Astrocyte (in vitro differentiated cells and primary cell): ENCODE results near the gene MYEOV.

Experiments used
- EZH2 ChIP-seq: IDR thresholded peaks from 2 replicates; pipeline ENCODE4 v1.6.1; 2012; ENCODE audit warnings: mild to moderate bottlenecking, low read length, inconsistent platforms; ENCODE audit not compliant: insufficient read depth
- TF ChIP-seq, protein P1 (sequence below): IDR thresholded peaks from 2 replicates; pipeline ENCODE4 v1.5.1; 2011; ENCODE audit warnings: low read depth, mild to moderate bottlenecking, inconsistent platforms, low read length, moderate library complexity; ENCODE audit not compliant: insufficient read depth

DNA sequence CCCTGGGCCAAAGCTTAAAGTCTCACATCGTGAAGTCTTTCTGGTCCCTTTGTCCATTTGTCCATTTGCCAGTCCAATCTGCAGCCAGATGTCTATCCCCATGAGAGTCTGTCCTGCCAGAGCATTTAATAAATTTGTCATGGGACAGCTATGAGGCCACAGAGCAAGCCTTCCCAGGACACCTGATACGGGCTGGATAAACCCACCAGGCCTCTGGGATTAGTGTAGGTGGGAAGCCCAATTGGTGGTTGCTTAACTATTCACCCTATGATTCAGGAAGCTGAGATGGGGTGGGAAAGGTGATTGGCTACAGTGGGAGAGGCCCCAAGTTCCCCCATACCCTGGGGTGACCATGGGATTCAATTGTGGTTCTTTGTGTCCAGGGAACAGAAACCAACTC is 39.9 kb downstream of the MYEOV start:
- TF ChIP-seq, protein P1, sequence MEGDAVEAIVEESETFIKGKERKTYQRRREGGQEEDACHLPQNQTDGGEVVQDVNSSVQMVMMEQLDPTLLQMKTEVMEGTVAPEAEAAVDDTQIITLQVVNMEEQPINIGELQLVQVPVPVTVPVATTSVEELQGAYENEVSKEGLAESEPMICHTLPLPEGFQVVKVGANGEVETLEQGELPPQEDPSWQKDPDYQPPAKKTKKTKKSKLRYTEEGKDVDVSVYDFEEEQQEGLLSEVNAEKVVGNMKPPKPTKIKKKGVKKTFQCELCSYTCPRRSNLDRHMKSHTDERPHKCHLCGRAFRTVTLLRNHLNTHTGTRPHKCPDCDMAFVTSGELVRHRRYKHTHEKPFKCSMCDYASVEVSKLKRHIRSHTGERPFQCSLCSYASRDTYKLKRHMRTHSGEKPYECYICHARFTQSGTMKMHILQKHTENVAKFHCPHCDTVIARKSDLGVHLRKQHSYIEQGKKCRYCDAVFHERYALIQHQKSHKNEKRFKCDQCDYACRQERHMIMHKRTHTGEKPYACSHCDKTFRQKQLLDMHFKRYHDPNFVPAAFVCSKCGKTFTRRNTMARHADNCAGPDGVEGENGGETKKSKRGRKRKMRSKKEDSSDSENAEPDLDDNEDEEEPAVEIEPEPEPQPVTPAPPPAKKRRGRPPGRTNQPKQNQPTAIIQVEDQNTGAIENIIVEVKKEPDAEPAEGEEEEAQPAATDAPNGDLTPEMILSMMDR = no peak
- TF ChIP-seq EZH2 = no peak
